ENCODE measurements around the gene SEMA4C. TPM values are rescaled to one million over a fixed set of nuclear protein-coding genes. Genes with fewer than 3 reads are reported as not detected.

Gene SEMA4C
- total RNA-seq, 2 donors from 2014 or later: 8.3 to 9.6 TPM

DNA sequence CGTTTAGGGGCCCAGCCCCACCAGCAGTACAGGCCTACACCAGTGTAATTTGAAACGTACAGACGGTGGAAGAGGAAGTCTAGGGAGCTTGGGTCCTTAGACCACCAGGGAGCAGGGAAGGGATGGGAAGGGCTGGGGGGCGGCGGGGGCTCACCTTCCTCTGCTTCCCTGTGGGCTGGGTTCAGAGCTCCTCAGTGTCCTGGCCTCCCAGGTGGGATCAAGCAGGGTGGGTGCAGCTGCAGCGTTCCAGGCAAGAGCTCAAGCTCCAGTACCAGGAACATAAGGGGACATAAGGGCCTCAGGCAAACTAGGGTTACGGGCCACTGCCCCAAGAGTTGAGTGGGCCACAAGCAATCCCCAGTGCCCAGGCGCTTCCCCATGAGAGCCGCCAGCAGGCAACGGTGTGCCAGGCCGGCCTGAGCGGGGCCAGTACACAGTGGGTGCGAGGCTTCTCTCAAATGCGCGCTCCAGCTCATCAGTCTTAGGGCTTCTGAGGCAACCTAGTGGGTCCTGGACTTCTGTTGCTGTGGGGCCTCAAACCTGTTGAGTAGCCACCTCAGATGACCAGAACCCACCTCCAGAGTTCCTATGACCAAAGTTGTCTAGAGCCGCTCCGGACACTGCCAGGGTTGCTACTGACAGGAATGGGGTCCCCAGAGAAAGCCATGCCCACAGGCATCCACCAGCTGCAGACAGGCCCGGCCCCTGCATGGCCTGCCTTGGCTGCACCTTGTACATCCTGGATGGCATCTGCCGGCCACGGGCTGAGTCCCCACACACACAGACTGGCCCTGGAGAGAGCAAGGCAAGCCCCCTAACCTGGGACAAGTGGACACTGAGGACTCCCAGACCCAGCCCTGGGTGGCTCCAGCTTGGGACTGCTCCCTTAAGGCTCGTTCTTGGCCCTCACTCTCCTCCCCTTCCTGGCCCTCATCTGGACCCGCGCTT lies 31.3 kb downstream of the SEMA4C start:
- peaks cover 36% of the 10 kb centered on the region for H3K36me3 Mint-ChIP-seq (ENCODE audit: low read depth)
- H3K4me1 Mint-ChIP-seq: no peaks in the 10 kb centered on the region
- peak overlapping the region; percentile 45 for H3K4me3 Mint-ChIP-seq
- peak; percentile 7 for ATAC-seq (replicated peaks)
- no peaks in the 10 kb centered on the region for H3K27me3 Mint-ChIP-seq
- H3K9me3 Mint-ChIP-seq: no peaks in the 10 kb centered on the region
- no peak overlapping the region for H3K27ac Mint-ChIP-seq

DNA sequence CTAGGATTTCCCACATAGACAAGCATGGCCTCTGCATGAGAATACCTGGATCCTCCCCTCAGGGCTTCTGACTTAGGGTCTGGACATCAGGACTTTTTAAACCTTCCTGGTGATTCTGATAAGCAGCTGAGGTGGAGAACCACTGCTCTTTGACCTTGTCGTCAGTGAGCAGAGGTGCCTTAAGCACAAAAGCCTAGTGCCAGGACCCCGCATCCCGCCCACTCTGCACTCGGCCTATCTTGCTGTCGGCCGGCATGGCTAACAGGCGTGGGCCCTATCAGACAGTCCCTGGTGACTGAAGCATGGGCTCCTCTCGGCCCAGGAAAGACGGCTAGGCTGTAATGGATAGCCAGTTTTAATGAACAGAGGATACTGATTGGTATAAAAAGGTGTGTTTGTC lies 32.3 kb downstream of the SEMA4C start:
- Mint-ChIP-seq H3K36me3 (ENCODE audit: low read depth) (peaks cover 46% of the 10 kb centered on the region), H3K4me3 (no peak overlapping the region), H3K4me1 (no peaks in the 10 kb centered on the region), H3K27me3 (no peaks in the 10 kb centered on the region), H3K9me3 (no peaks in the 10 kb centered on the region), H3K27ac (no peak overlapping the region)
- ATAC-seq (replicated peaks): no peak

DNA sequence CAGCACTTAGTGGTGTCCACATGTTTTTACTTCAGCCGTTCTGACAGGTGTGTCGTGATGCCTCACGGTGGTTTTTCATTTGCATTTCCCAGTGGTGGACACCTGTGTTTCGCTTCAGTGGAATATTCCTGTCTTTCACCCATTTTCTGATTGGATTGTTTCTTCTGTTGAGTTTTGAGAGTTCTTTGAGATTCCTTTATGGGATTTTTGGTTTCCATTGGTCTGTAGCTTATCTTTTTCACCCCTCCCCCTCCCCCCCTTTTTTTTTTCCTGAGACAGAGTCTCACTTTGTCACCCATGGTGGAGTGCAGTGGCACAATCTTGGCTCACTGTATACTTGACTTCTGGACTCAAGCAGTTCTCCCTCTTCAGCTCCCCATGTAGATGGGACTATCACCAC lies 34.0 kb downstream of the SEMA4C start:
- no peak for ATAC-seq (replicated peaks)
- H3K9me3 Mint-ChIP-seq: no peaks in the 10 kb centered on the region
- H3K36me3 Mint-ChIP-seq (ENCODE audit: low read depth): peaks cover 57% of the 10 kb centered on the region
- H3K4me1 Mint-ChIP-seq: no peaks in the 10 kb centered on the region
- H3K27ac Mint-ChIP-seq: no peak overlapping the region
- H3K4me3 Mint-ChIP-seq: no peak overlapping the region
- H3K27me3 Mint-ChIP-seq: no peaks in the 10 kb centered on the region

DNA sequence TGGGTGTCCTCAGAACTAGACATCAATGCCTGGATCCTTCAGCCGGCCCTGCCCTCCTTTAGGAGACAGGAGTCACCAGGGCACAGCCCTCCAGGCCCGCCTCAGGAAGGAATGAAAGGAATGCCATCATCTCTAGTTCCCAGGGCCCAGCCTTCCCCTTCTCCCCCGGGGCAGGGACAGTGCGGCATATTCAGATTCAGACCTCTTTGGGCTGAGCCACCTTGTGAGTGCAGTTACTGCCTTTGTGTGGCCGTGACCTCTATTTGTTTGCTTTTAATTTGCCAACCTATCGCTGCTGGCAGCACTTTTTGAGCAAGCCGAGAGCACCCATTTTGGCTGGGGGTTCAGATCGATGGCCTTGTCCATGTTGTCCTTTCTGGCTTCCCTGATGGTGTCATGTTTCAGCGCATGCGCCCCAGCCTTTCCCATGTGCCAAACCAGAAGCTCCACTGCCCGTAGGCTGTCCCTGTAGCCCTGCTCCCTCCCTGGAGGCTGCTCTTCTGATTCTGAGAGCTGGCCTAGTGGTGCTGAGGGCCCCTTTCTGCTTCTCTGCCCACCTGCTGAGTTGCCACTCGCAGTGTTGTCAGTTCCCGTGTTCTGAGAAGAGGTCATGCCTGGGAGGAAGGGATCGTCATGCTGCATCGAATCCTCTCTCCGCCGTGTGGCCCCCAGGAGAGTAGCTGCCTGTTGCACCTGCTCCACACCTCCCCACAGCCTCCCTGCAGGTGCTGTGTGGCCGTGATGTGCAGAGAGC lies 36.9 kb downstream of the SEMA4C start:
- no peaks in the 10 kb centered on the region for H3K27me3 Mint-ChIP-seq
- peak overlapping the region; percentile 37 for H3K27ac Mint-ChIP-seq
- H3K36me3 Mint-ChIP-seq (ENCODE audit: low read depth): peaks cover 86% of the 10 kb centered on the region

DNA sequence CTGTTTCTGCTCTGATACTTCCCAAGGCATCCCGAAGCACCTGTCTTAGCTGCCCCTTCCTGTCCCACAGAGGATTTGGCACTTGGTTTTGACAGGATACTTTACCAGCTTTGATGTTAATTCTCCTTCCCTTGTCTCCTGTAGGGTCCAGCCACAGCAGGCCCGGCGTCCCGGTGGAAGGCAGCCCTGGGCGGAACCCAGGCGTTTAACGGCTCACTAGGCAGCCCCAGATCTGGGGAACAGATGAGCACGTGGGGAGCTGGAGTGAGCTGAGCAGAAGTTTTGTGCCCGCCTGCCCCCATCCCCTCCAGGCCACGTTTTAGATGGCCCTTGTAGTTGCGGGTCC lies 37.5 kb downstream of the SEMA4C start:
- H3K27me3 Mint-ChIP-seq: no peaks in the 10 kb centered on the region
- H3K27ac Mint-ChIP-seq: no peak overlapping the region
- no peak overlapping the region for H3K4me3 Mint-ChIP-seq
- no peaks in the 10 kb centered on the region for H3K9me3 Mint-ChIP-seq
- no peak for ATAC-seq (replicated peaks)
- H3K4me1 Mint-ChIP-seq: no peaks in the 10 kb centered on the region
- H3K36me3 Mint-ChIP-seq (ENCODE audit: low read depth): peaks cover 92% of the 10 kb centered on the region

More for the DNA sequence above, 36.9 kb downstream of the SEMA4C start:
- Mint-ChIP-seq H3K9me3 (no peaks in the 10 kb centered on the region), H3K4me3 (no peak overlapping the region), H3K4me1 (no peaks in the 10 kb centered on the region)
- no peak for ATAC-seq (replicated peaks)

DNA sequence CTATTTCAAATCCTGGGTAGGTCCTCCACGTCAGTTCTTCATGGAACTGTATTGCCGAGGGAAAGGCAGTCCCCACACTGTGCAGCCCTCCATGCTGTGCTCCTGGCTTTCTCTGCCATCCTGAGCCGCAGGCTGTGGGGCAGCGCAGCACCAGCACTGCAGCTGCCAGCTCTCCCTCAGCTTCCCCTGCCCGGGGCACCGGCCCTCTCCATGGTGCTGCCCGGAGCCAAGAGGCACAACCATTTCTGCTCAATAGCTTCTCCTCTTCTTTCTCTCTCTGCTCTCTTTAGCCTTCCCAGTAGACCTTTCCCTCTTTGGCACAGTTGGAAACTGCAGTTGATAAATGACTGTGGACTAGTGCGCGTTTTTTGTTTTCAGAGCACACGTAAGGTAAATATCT lies 38.2 kb downstream of the SEMA4C start:
- Mint-ChIP-seq H3K4me3 (no peak overlapping the region), H3K27ac (no peak overlapping the region), H3K4me1 (no peaks in the 10 kb centered on the region), H3K36me3 (ENCODE audit: low read depth) (peaks cover 96% of the 10 kb centered on the region), H3K27me3 (no peaks in the 10 kb centered on the region), H3K9me3 (no peaks in the 10 kb centered on the region)
- no peak for ATAC-seq (replicated peaks)

DNA sequence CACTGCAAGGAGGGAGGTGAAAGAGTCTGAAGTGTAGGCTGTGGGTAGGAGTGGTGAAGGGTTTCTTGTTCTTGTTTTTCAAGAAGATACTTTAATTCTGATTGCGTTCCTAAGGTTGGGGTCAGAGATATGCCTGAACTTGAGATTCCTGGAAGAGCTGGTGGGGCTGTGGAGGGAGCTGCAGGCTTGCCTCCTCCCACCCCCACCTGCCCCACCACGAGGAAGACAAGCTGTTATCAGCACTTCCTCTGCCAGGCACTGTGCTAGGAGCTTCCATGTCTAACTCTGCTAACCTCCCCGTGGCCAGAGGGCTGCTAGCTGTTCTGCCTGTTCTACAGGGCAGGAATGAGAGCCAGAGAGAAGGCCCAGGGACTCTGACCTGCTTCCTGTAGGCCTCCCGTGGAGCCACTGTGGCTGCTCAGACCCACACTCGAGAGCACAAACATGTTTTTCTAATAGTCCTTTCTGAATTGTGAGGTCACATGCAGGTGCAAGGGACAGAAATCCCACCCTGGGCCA lies 39.8 kb downstream of the SEMA4C start:
- no peaks in the 10 kb centered on the region for H3K27me3 Mint-ChIP-seq
- H3K27ac Mint-ChIP-seq: peak overlapping the region; percentile 7
- no peak overlapping the region for H3K4me3 Mint-ChIP-seq
- H3K36me3 Mint-ChIP-seq (ENCODE audit: low read depth): peaks cover 94% of the 10 kb centered on the region
- H3K4me1 Mint-ChIP-seq: no peaks in the 10 kb centered on the region
- ATAC-seq (replicated peaks): no peak
- H3K9me3 Mint-ChIP-seq: no peaks in the 10 kb centered on the region

DNA sequence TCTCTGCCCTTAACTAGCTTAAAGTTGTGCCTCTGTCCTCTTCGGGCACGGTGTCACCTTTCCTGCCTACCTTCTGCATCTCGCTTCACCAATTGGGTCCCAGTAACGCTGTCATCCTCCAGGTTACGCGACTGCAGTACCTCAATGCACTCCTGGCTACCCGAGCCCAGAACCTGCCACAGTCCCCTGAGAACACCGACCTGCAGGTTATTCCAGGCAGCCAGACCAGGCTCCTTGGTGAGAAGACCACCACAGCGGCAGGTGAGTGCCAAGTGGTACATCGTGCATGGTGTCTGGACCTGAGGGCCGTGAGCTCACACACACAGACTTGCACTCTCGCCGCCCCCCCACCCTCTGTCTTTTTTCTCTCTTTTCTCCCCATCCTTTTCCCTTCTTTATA lies 41.0 kb downstream of the SEMA4C start:
- peak overlapping the region; percentile 13 for H3K27ac Mint-ChIP-seq
- no peaks in the 10 kb centered on the region for H3K27me3 Mint-ChIP-seq
- H3K9me3 Mint-ChIP-seq: no peaks in the 10 kb centered on the region
- peaks cover 93% of the 10 kb centered on the region for H3K36me3 Mint-ChIP-seq (ENCODE audit: low read depth)
- no peak for ATAC-seq (replicated peaks)
- H3K4me1 Mint-ChIP-seq: no peaks in the 10 kb centered on the region
- no peak overlapping the region for H3K4me3 Mint-ChIP-seq

DNA sequence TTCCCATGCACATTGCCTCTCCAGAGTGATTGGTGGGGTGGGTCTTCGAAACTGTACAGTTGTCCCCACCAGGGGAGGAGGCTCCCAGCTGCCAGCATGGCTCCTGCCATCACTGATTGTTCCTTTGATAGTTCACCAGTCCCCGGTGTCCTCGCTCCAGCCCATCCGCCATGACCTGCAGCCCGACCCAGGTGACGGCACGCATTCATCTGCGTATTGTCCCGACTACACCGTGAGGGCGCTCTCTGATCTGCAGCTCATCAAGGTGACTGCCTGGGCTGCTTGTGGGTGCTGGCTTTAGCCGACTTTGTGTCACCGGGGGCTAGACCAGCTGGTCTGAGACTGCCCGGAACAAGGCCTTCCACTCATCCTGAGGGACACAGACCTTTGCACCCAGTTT lies 41.4 kb downstream of the SEMA4C start:
- no peak overlapping the region for H3K4me3 Mint-ChIP-seq
- H3K9me3 Mint-ChIP-seq: no peaks in the 10 kb centered on the region
- H3K36me3 Mint-ChIP-seq (ENCODE audit: low read depth): peaks cover 89% of the 10 kb centered on the region
- no peak for ATAC-seq (replicated peaks)
- H3K4me1 Mint-ChIP-seq: no peaks in the 10 kb centered on the region
- peak overlapping the region; percentile 13 for H3K27ac Mint-ChIP-seq
- H3K27me3 Mint-ChIP-seq: no peaks in the 10 kb centered on the region

DNA sequence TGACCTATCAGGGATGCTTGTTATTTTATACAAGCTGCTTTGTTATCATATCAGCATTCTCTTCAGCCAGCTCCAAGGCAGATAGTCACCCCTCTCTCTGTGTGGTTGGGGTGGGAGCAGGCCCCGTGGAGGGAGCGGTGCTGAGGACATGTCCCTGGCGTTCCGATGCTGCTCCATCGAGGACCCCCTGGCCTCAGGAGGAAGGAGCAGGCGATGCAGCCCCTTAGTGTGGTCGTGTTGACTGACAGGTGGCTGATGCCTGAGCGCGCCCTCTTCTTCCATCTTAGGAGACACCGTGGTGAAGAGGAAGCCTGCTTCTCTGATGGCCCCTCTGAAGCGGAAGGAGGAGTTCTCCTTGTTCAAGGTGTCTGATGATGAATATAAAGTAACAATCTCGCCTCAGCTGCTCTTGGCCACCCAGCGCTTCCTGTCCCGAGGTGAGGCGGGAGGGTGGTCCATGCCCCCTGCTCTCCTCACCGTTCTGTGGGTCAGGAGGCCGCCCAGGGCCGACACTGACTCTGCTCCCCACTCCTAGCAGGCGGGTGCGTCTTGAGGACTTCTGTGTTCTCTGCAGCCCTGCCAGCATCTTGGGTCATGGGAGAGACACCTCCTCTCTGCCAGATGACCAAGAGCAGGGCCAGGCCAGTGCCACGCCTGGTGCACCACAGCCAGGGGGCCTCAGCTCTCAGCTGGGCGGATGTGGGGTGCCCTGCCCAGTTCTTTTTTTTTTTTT lies 43.2 kb downstream of the SEMA4C start:
- peaks cover 79% of the 10 kb centered on the region for H3K36me3 Mint-ChIP-seq (ENCODE audit: low read depth)
- H3K4me1 Mint-ChIP-seq: no peaks in the 10 kb centered on the region
- no peak overlapping the region for H3K27ac Mint-ChIP-seq
- no peaks in the 10 kb centered on the region for H3K27me3 Mint-ChIP-seq
- no peaks in the 10 kb centered on the region for H3K9me3 Mint-ChIP-seq
- H3K4me3 Mint-ChIP-seq: no peak overlapping the region
- ATAC-seq (replicated peaks): no peak

DNA sequence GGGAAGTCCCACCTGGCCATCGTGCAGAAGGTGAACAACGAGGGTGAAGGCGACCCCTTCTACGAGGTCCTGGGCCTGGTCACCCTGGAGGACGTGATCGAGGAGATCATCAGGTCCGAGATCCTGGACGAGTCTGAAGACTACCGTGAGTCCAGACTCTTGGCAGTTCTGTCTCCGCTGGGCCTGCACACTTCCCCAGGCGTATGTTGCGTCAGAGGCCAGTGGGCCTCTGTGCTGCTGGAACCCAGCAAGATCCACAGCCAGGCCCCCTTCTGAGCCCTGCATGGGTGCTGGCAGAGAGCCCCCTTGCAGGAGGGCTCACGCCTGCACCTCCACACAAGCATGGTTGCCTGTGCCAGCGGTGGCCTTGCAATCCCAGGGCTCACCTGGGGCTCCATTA lies 44.8 kb downstream of the SEMA4C start:
- Mint-ChIP-seq H3K4me1 (peaks cover 8% of the 10 kb centered on the region), H3K27ac (no peak overlapping the region), H3K9me3 (no peaks in the 10 kb centered on the region), H3K4me3 (no peak overlapping the region), H3K36me3 (ENCODE audit: low read depth) (peaks cover 67% of the 10 kb centered on the region), H3K27me3 (no peaks in the 10 kb centered on the region)
- ATAC-seq (replicated peaks): no peak

DNA sequence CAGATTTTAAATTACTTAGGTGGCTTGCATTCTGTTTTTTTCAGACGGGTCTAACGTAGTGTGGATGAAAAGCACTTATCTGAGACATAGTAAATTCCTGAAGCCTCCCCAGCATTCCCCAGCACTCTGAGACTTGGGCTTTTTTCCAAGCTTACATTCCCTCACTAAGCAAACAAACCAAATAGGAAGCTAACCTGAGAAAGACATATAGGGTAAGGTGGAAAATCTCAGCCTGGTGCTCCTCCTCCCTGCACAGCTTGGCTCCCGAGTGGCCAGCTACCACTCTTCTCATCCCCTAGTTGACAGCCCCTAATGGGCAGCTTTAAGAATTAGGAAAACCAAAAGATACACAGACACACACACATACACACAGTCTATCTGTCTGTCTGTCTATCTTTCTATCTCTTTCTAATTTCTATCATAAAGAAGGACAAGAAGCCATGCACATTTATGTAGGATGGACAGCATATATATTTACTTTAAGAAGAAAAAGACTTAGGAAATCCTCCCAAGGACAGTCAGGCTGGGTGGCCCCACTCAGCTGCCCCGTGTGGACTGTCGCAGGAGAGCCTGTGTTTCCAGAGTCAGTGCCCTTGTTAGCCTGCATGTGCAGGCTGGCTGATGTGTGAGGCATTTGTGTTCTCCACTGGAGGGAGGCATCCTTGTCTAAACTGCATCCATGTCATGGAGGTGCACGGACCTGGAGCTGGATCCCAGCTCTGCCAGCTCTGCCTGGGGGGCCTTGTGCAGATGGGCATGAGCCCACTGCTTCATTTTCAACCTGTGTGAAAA lies 45.6 kb downstream of the SEMA4C start:
- Mint-ChIP-seq H3K27ac (peak overlapping the region; percentile 5), H3K4me1 (peaks cover 15% of the 10 kb centered on the region), H3K36me3 (ENCODE audit: low read depth) (peaks cover 65% of the 10 kb centered on the region)

DNA sequence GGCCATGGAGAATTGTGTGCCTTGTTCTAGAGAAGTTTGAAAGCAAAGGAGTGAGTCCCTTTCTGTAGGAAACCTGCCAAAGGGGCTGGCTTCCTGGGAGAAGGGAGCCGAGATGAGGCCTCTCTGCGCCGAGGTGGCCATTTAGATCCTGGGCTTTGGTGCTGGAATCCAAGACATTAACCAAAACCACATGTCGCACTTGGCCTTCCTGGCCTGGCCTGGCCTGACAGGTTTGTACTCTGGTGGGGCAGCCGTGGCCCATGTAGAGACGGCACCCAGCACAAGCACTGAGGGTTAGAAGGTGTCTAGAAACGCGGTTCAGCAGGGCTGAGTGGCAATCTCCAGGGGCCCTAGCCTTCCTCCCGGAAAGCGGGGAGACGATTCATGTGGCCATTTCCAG lies 46.7 kb downstream of the SEMA4C start:
- H3K4me3 Mint-ChIP-seq: no peak overlapping the region
- H3K9me3 Mint-ChIP-seq: no peaks in the 10 kb centered on the region
- no peak for ATAC-seq (replicated peaks)
- peaks cover 65% of the 10 kb centered on the region for H3K36me3 Mint-ChIP-seq (ENCODE audit: low read depth)
- H3K27me3 Mint-ChIP-seq: no peaks in the 10 kb centered on the region
- H3K27ac Mint-ChIP-seq: no peak overlapping the region
- peaks cover 26% of the 10 kb centered on the region for H3K4me1 Mint-ChIP-seq

More for the DNA sequence above, 45.6 kb downstream of the SEMA4C start:
- H3K4me3 Mint-ChIP-seq: no peak overlapping the region
- ATAC-seq (replicated peaks): no peak
- H3K9me3 Mint-ChIP-seq: no peaks in the 10 kb centered on the region
- no peaks in the 10 kb centered on the region for H3K27me3 Mint-ChIP-seq

DNA sequence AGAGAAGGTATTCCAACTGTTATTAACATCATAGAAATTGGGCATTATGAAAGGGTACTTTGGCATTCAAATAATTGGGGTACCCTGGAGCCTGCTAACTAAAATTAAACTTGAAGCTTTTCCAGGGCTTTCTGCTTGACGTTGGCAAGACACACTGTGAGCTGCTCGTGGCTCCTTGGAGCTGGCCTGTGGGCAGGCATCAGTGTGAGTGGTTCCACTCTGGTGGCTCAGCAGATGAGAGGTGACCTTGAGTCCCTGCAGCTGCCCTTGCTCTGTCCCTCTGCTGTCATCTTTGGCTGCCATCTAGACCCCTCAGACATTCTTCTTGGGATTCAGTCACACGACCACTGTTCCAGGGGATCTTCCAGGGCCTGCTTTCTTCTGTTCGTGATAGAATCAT lies 47.1 kb downstream of the SEMA4C start:
- H3K36me3 Mint-ChIP-seq (ENCODE audit: low read depth): peaks cover 65% of the 10 kb centered on the region
- peak overlapping the region; percentile 43 for H3K27ac Mint-ChIP-seq
- H3K9me3 Mint-ChIP-seq: no peaks in the 10 kb centered on the region
- no peak overlapping the region for H3K4me3 Mint-ChIP-seq
- no peak for ATAC-seq (replicated peaks)
- no peaks in the 10 kb centered on the region for H3K27me3 Mint-ChIP-seq
- peaks cover 30% of the 10 kb centered on the region for H3K4me1 Mint-ChIP-seq
